Neural crest cell (in vitro differentiated cells): ENCODE measurements around the gene CHRDL2. TPM values are rescaled to one million over a fixed set of nuclear protein-coding genes. Genes with fewer than 3 reads are reported as not detected.

Experiments used
- DNase-seq: peaks from one replicate; pipeline ENCODE4 v3.0.0; 2021; ENCODE audit warnings: low read depth, mixed read lengths, low spot score
- H3K27ac Mint-ChIP-seq: one replicate; pipeline ENCODE4 v1.8.0; 2021; ENCODE audit warnings: mild to moderate bottlenecking, mixed read lengths; ENCODE audit not compliant: unreplicated experiment
- H3K27me3 Mint-ChIP-seq: 2 replicates; pipeline ENCODE4 v1.8.0; 2021; ENCODE audit warnings: low read depth, mild to moderate bottlenecking, mixed read lengths
- H3K36me3 Mint-ChIP-seq: 2 replicates; pipeline ENCODE4 v1.8.0; 2021; ENCODE audit warnings: low read depth, mild to moderate bottlenecking, mixed read lengths
- H3K4me1 Mint-ChIP-seq: 2 replicates; pipeline ENCODE4 v1.8.0; 2021; ENCODE audit warnings: mixed read lengths
- H3K4me3 Mint-ChIP-seq: one replicate; pipeline ENCODE4 v1.8.0; 2021; ENCODE audit warnings: mild to moderate bottlenecking, mixed read lengths
- H3K9me3 Mint-ChIP-seq: 2 replicates; pipeline ENCODE4 v1.8.0; 2021; ENCODE audit warnings: mixed read lengths
- CTCF ChIP-seq: fragments of 200-600 bp; sonication (generic); conservative IDR thresholded peaks from 2 replicates; pipeline ENCODE4 v1.5.0; 2021; ENCODE audit warnings: antibody characterized with exemption, mild to moderate bottlenecking
- total RNA-seq: library from RNA; stranded (reverse); gene quantifications from 2 replicates; pipeline ENCODE4 v1.2.1, GENCODE V29; 2021

The CHRDL2 gene
- total RNA-seq, 1 donor from 2014 or later = 0.35 TPM

- peak overlapping the region; percentile 82 for H3K27ac Mint-ChIP-seq
- H3K4me3 Mint-ChIP-seq = no peak overlapping the region
- TF ChIP-seq CTCF = no peak
- H3K4me1 Mint-ChIP-seq = peaks cover 13% of the 10 kb centered on the region
- H3K36me3 Mint-ChIP-seq = no peaks in the 10 kb centered on the region
- no peaks in the 10 kb centered on the region for H3K9me3 Mint-ChIP-seq
- no peak for DNase-seq
- peaks cover 22% of the 10 kb centered on the region for H3K27me3 Mint-ChIP-seq
These were observed 10.4 kb downstream of the CHRDL2 start for GRCh38 chr11:74720596-74721478.

- Mint-ChIP-seq H3K36me3 (no peaks in the 10 kb centered on the region), H3K4me3 (no peak overlapping the region), H3K4me1 (peaks cover 13% of the 10 kb centered on the region), H3K9me3 (no peaks in the 10 kb centered on the region), H3K27me3 (peaks cover 11% of the 10 kb centered on the region), H3K27ac (no peak overlapping the region)
- no peak for TF ChIP-seq CTCF
- DNase-seq = no peak
These were observed 12.2 kb downstream of the CHRDL2 start for GRCh38 chr11:74719011-74719410.

GRCh38 chr11:74717221-74717969 lies 13.8 kb downstream of the CHRDL2 start:
- Mint-ChIP-seq H3K9me3 (no peaks in the 10 kb centered on the region), H3K27ac (no peak overlapping the region)
- no peak for DNase-seq

GRCh38 chr11:74714904-74715303 lies 16.3 kb downstream of the CHRDL2 start:
- no peak overlapping the region for H3K4me3 Mint-ChIP-seq
- H3K36me3 Mint-ChIP-seq = no peaks in the 10 kb centered on the region

More at GRCh38 chr11:74717221-74717969, 13.8 kb downstream of the CHRDL2 start:
- no peaks in the 10 kb centered on the region for H3K27me3 Mint-ChIP-seq
- TF ChIP-seq CTCF = no peak
- H3K36me3 Mint-ChIP-seq = no peaks in the 10 kb centered on the region
- H3K4me3 Mint-ChIP-seq = no peak overlapping the region
- peaks cover 13% of the 10 kb centered on the region for H3K4me1 Mint-ChIP-seq

GRCh38 chr11:74713686-74714085 lies 17.5 kb downstream of the CHRDL2 start:
- Mint-ChIP-seq H3K36me3 (no peaks in the 10 kb centered on the region), H3K27me3 (no peaks in the 10 kb centered on the region), H3K27ac (no peak overlapping the region), H3K9me3 (no peaks in the 10 kb centered on the region), H3K4me1 (peaks cover 10% of the 10 kb centered on the region), H3K4me3 (no peak overlapping the region)
- TF ChIP-seq CTCF = no peak
- no peak for DNase-seq

More at GRCh38 chr11:74714904-74715303, 16.3 kb downstream of the CHRDL2 start:
- H3K27me3 Mint-ChIP-seq = no peaks in the 10 kb centered on the region
- H3K27ac Mint-ChIP-seq = no peak overlapping the region
- no peak for TF ChIP-seq CTCF
- no peaks in the 10 kb centered on the region for H3K9me3 Mint-ChIP-seq
- peaks cover 10% of the 10 kb centered on the region for H3K4me1 Mint-ChIP-seq
- DNase-seq = no peak
